Pancreas (tissue), 10 donors: ENCODE data around the gene PSMF1. TPM values are rescaled to one million over a fixed set of nuclear protein-coding genes. Genes with fewer than 3 reads are reported as not detected.

Experiments
- ATAC-seq, 4 donors: fragments of 200-7000 bp; cut with Tn5 transposase; one replicate each; pipeline versions ENCODE4 v1.8.0 to v1.9.1; 2020; ENCODE audit warnings: mild to moderate bottlenecking in 4 of 4, moderate library complexity in 4 of 4
- DNase-seq, 6 donors: peaks; one replicate each; pipeline ENCODE4 v3.0.0-alpha.2; 2020
- FAIRE-seq: peaks from 2 replicates; lab custom pipeline; 2012; peaks lifted over from hg19 to GRCh38; lab: Jason Lieb, UNC
- H3K27ac ChIP-seq, 4 donors: fragments of 200-600 bp; sonication (generic); 1 replicate in 3 of 4; 2 replicates in 1 of 4; pipeline versions ENCODE4 v1.5.0 to v1.8.0; 2020
- H3K27me3 ChIP-seq, 4 donors: fragments of 200-600 bp; one replicate each; pipeline ENCODE4 v1.8.0; 2021
- H3K36me3 ChIP-seq, 3 donors: fragments of 200-600 bp; sonication (generic) in 1 of 3; one replicate each; pipeline versions ENCODE4 v1.5.0 to v1.8.0; 2020 to 2021
- H3K4me1 ChIP-seq, 3 donors: fragments of 200-600 bp; one replicate each; pipeline ENCODE4 v1.8.0; 2021
- H3K4me3 ChIP-seq, 4 donors: fragments of 200-600 bp; sonication (generic) in 2 of 4; one replicate each; pipeline versions ENCODE4 v1.5.0 to v1.8.0; 2020 to 2021
- H3K9me3 ChIP-seq, 4 donors: fragments of 200-600 bp; one replicate each; pipeline ENCODE4 v1.8.0; 2021
- CTCF ChIP-seq, 4 donors: fragments of 200-600 bp; sonication (generic) in 3 of 4; IDR thresholded peaks; one replicate each; pipeline versions ENCODE4 v1.5.0 to v1.8.0; 2021; ENCODE audit warnings: antibody characterized with exemption in 4 of 4
- WGBS, 2 donors: extraction: QIAGEN DNeasy Blood & Tissue Kit; methylation state at CpG; one replicate each; pipeline ENCODE4 v1.1.7; 2013; 5-methylcytosine and 5-hydroxymethylcytosine counted together
- intact Hi-C, 3 donors: fragments of 100-400 bp; cut with DNase I; formaldehyde crosslinking; loops; one replicate each; pipeline versions ENCODE4 v1.11.1 to v1.14.2; 2022
- polyA plus RNA-seq, 2 donors: library from polyadenylated mRNA; stranded (reverse); fragments of 200-250 nt; gene quantifications; one replicate each; pipeline ENCODE4 v1.2.3, GENCODE V29; 2013
- total RNA-seq, 6 donors: library from RNA; stranded (reverse); fragmentation: NEBNext Ultra II Directional in 4 of 6; extraction: Animal tissue kit (Norgen Biotek cat#: 25700) in 4 of 6; gene quantifications; one replicate each; pipeline versions ENCODE4 v1.2.1 to v1.2.4, GENCODE V29; 2021 to 2023
- donor health status: healthy with polysubstance abuse.
- donor health status: DM: no; HTN: no; CAD: no; lungs with moderate emphysema.
- donor health status: DM: no; HTN: no; CAD: no.
- donor health status: control.
- donor health status: control.
- donor health status: Bipolar disorder and iron deficiency.
- donor health status: DM: yes; HTN: yes; CAD: no.
- donor health status: DM: no; HTN: no; CAD: no.
- donor health status: DM: no; HTN: no; CAD: no.
- donor health status: DM: yes; HTN: yes; CAD: no.

Gene PSMF1
- total and polyA plus RNA-seq, 8 donors: 17.8 to 114 (median 79.6) TPM

GRCh38 chr20:1174787-1175186 is 56.4 kb downstream of the PSMF1 start:
- ATAC-seq (no peak), DNase-seq (no peak), FAIRE-seq (no peak)
- Histone ChIP-seq H3K9me3 (no peaks in the 10 kb centered on the region), H3K4me3 (no peak overlapping the region), H3K4me1 (no peaks in the 10 kb centered on the region), H3K27ac (no peak overlapping the region), H3K36me3 (peaks cover 0 to under 1% (median 0%) of the 10 kb centered on the region in 3 donors), H3K27me3 (no peaks in the 10 kb centered on the region)
- 85 to 92% methylated on average over 8 of the region's 8 CpGs for WGBS, 2 donors
- TF ChIP-seq CTCF (IDR thresholded peaks at IDR 0.05): no peak
- intact Hi-C loops: no loop called here

GRCh38 chr20:1177680-1178079 is 59.3 kb downstream of the PSMF1 start:
- H3K9me3 ChIP-seq: no peaks in the 10 kb centered on the region
- H3K27ac ChIP-seq: no peak overlapping the region
- no peaks in the 10 kb centered on the region for H3K27me3 ChIP-seq
- WGBS, 2 donors: 90 to 91% methylated on average over 5 of the region's 5 CpGs
- H3K4me3 ChIP-seq: no peak overlapping the region
- ATAC-seq (no peak), FAIRE-seq (no peak), DNase-seq (no peak)
- H3K36me3 ChIP-seq: no peaks in the 10 kb centered on the region
- TF ChIP-seq CTCF (IDR thresholded peaks at IDR 0.05): no peak
- intact Hi-C loops: no loop called here
- no peaks in the 10 kb centered on the region for H3K4me1 ChIP-seq

- FAIRE-seq: no peak
- 75 to 78% methylated on average over 3 of the region's 3 CpGs for WGBS, 2 donors
- intact Hi-C loops: no loop called here
These were observed 59.7 kb downstream of the PSMF1 start for GRCh38 chr20:1178103-1178502.

GRCh38 chr20:1178623-1179022 is 60.2 kb downstream of the PSMF1 start:
- H3K9me3 ChIP-seq: no peaks in the 10 kb centered on the region
- H3K36me3 ChIP-seq: no peaks in the 10 kb centered on the region
- no peak for DNase-seq
- intact Hi-C loops: no loop called here
- ATAC-seq: no peak
- 92 to 93% methylated on average over 3 of the region's 3 CpGs for WGBS, 2 donors
- no peak overlapping the region for H3K27ac ChIP-seq
- no peaks in the 10 kb centered on the region for H3K4me1 ChIP-seq
- no peaks in the 10 kb centered on the region for H3K27me3 ChIP-seq
- no peak for TF ChIP-seq CTCF (IDR thresholded peaks at IDR 0.05)
- FAIRE-seq: no peak
- H3K4me3 ChIP-seq: no peak overlapping the region

More at GRCh38 chr20:1178103-1178502, 59.7 kb downstream of the PSMF1 start:
- Histone ChIP-seq H3K4me3 (no peak overlapping the region), H3K4me1 (no peaks in the 10 kb centered on the region), H3K27ac (no peak overlapping the region), H3K27me3 (no peaks in the 10 kb centered on the region), H3K36me3 (no peaks in the 10 kb centered on the region), H3K9me3 (no peaks in the 10 kb centered on the region)
- DNase-seq: no peak
- no peak for TF ChIP-seq CTCF (IDR thresholded peaks at IDR 0.05)
- ATAC-seq: no peak

GRCh38 chr20:1180949-1181348 is 62.5 kb downstream of the PSMF1 start:
- Histone ChIP-seq H3K27ac (no peak overlapping the region), H3K4me3 (no peak overlapping the region), H3K4me1 (no peaks in the 10 kb centered on the region), H3K36me3 (no peaks in the 10 kb centered on the region), H3K9me3 (no peaks in the 10 kb centered on the region), H3K27me3 (peaks cover 0 to 4% (median 0%) of the 10 kb centered on the region in 4 donors)
- intact Hi-C loops: no loop called here
- FAIRE-seq: no peak
- TF ChIP-seq CTCF (IDR thresholded peaks at IDR 0.05): no peak
- ATAC-seq: no peak
- peak in 1 of 6 donors; percentile 63 for DNase-seq
- WGBS, 2 donors: 92 to 93% methylated on average over 27 of the region's 27 CpGs
